ENCODE data around the gene EXD3.
"Not testable (repeated sequence)": the region's sequence is repeated elsewhere in the genome, so short reads cannot be mapped to it uniquely, and the experiment has no call there.

The EXD3 gene

GRCh38 chr9:137430723-137431415, 7.9 kb upstream of the EXD3 start:
- DNase-seq: no peak

DNA sequence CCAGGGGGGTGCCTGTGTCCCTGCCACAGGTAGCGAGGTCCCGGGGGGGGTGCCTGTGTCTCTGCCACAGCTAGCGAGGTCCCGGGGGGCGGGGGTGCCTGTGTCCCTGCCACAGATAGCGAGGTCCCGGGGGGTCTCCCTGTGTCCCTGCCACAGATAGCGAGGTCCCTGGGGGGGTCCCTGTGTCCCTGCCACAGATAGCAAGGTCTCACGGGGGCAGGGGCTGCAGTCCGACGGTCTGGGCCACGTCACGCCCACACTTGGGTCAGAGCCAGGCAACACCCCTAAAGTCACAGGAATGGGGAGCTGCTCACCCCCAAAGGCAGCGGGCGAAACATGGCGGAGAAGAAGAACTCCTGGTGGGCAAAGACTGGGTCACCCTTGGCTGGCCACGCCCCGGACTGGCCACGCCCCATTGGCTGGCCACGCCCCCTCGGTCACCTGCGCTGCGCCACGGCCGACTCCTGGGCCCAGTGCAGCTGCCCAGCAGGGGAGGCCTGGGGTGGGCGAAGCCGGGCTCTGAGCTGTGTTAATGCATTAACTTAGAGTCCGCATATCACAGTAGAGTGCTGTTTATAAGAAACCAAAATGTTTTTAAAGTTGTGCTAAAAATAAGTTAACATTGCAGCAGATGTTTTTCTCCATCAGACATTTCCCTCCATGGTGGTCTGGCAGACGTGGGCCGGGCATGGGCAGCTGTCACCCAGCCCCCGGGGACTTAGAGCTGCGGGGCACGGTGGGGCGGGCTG, 7.2 kb upstream of the EXD3 start:
- DNase-seq: no peak

DNA sequence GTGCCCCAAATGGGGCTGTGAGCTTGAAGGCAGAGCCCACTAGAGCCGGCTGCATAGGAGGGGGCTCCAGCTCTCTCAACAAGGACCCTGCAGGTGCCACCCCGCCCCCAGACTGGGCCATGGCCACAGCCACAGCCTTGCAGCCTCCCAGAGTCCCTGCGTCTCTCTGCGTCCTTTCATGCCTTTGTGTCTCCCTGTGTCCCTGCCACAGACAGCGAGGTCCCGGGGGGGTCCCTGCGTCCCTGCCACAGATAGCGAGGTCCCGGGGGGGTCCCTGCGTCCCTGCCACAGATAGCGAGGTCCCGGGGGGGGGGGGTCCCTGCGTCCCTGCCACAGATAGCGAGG, 6.6 kb upstream of the EXD3 start:
- no peak for DNase-seq

GRCh38 chr9:137428841-137429545, 6.0 kb upstream of the EXD3 start:
- no peak for DNase-seq

GRCh38 chr9:137428311-137428630, 5.3 kb upstream of the EXD3 start:
- no peak for DNase-seq

- DNase-seq: no peak
Measured at GRCh38 chr9:137427454-137428310, 4.7 kb upstream of the EXD3 start.

DNA sequence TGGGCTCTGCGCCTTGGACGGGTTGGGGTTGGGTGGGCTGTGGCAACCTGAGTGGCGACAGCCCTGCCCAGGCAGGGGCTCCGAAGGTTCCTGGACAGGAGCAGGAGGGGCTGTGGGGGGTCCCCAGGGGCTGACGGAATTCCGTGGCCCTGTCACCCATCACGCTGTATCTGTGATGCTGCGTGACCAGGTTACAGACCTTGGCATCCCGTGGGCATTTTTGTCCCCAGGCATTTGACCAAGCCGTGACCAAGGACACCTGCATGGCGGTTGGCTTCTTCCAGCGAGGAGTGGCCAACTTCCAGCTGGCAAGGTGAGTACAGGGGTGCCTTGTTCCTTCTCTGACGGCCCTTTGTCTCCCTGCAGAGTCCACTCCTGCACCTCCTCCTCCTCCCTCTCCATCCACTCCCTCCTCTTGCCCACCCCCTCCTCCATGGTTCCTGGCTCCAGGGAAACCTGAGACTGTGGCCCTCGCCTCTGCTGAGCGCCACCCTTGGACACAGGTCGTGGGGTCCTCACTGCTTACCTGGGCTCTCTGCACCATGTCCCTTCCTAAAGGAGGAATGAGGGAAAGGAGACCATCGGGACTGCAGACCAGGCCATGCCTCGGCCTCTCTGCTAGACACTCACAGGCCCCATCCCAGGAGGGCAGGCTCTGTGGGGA, 3.2 kb upstream of the EXD3 start:
- no peak for DNase-seq

DNA sequence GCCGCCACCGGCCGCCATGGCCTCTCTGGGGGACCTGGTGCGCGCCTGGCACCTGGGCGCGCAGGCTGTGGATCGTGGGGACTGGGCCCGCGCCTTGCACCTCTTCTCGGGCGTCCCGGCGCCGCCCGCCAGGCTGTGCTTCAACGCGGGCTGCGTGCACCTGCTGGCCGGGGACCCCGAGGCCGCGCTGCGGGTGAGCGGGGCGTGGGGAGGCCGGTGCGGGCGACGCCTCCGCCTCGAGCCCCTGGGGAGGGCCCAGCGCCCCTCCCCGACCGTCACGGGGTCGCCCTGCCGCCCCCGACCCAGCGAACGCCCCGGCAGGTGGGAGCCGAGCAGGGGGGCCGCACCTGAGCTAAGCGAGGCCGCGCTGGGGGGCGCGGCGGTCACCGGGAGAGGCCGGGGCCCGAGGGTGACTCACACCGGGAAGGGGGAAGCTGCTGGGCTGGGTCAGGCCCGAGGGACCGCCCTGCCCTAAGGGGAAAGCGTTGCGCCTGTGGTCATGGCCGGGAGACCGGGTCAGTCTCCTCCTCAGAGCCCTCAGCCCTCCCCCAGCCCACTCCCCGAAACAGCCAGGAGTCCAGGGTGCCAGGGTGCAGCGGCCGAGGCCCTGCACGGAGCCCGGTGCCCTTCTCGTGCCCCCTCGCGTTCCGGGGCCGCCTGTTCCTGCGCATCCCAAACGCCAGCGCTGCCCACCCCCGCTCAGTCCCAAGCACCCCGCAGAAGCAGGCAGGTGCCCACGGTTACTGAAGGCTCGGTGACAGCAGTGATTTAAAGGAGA, 741 bp upstream of the EXD3 start:
- no peak for DNase-seq

DNA sequence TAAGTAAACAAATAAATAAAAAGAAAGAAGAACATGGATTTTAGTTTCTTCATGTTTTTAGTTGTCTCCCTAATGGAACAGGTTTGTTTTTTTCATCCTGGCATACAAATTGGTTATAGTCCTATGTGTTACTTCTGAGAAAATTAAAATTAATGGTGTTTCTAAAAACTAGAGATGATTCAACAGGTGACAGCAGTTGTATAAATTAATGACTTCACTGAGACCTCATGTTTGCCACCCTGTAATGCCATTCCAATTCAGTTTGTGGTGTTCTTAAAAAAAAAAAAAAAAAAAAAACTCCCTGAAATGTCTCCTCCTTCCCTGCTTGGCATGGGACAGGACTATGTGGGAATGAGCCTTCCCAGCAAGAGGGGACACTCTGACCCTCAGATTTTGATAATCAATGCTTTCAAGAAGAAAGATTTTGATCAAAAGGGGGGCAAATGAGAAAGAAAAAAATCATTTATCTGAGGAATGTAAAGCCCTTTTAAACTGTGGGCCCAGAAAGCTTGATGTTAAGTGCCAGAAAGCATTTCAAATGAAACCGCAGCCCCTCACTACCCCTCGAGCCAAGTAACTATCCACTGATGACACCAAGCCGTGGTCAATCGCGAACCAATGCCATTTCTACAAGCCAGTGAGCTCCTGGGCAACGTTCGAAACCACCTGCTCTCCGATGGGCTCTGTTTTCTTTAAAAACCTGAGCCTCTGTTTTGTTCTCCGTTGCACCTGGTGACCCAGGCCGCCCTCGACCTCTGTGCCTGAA, 941 bp downstream of the EXD3 start:
- no peak for DNase-seq

- no peak for DNase-seq
Measured at GRCh38 chr9:137417161-137418021, 5.6 kb downstream of the EXD3 start.

GRCh38 chr9:137416563-137417151, 6.3 kb downstream of the EXD3 start:
- no peak for DNase-seq

DNA sequence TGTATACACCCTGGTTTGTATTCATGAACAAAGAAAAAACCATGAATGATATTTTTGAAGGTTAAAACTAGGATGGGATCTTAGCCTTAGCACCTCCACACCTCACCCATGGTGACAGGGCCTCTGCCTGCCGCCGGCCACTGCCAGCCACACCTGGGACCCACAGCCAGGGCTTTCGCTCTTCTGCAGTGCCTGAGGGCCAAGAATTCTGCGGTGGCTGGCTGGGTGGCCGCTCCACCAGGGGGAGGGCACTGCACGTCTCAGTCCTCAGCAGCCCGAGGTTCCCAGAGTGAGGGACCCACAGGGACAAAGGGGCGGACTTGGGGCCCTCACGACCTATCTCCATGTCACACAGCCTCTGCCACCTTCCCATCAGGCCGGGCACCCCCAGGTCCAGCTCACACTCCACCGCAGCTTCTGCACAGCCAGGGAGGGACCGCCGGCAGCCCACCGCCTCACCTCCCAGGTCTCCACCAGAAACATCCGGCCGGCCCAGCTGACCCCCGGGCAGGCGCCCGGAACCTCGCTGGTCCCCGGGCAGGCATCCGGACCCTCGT, 6.9 kb downstream of the EXD3 start:
- no peak for DNase-seq

DNA sequence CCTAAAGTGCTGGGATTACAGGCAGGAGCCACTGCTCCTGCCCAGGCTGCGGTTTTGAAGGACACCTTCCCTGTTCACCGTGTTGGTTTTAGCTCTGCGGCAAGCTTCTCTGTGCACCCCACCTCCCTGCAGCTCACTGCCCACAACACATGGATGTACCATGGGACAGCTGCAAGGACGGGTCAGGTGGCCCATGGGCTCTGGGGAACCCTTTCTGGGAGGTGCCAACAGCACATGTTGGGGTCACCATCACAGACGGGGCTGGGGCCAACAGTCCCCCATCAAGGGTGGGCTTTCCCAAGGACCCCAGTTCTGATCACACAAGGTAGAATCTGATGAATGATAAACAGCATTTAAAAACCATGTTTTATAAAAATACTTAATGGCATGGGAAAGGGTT, 7.5 kb downstream of the EXD3 start:
- DNase-seq: no peak

- DNase-seq: no peak
Measured at GRCh38 chr9:137412431-137412830, 10.5 kb downstream of the EXD3 start.

DNA sequence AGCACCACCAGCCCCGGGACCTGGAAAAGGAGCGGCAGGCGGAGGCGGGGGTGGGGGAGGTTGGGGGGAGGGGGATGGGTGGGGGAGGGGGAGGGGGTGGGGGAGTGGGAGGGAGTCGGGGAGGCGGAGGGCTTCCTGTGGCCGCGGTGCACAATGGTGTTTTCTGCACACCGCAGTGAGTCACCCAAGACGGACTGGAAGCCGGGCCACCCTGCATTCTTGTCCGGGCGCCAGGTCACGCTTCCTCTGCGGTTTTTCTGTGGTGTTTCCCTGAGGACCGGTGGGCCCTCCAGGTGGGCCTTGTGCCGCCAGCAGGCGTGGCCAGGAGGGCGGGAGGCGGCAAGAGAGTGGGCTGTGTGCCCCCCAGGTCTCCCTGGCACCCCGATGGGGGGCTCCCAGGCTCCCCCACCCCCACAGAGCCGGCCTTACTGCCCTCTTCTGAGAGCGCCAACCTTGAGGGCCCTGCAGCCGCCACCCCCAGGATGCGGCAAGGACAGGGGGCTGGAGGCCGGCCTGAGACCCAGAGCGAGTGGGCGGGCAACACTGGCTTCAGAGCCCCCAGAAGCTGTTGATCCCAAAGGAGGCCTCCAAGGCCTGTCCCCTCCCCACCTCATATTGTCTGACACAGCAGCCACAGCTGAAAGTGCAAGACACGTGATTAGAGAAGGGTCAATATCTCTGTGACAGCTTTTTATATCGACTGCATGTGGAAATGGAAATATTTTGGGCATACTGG, 11.1 kb downstream of the EXD3 start:
- peak; percentile 32 to 50 for DNase-seq

GRCh38 chr9:137411260-137411644, 11.7 kb downstream of the EXD3 start:
- no peak for DNase-seq

- DNase-seq: no peak
Measured at GRCh38 chr9:137410891-137411249, 12.1 kb downstream of the EXD3 start.

GRCh38 chr9:137410236-137410890, 12.6 kb downstream of the EXD3 start:
- not testable (repeated sequence) for DNase-seq

Measured in bone marrow (tissue), 2 donors.